NCI-H748 treated with DMSO at 0.1 percent for 48 hours (cell line): ENCODE results near the gene TXLNB.
"Not testable (repeated sequence)": the region's sequence is repeated elsewhere in the genome, so short reads cannot be mapped to it uniquely, and the experiment has no call there.

Experiments used
- DNase-seq: peaks from one replicate; lab custom pipeline; 2025; lab: John Stamatoyannopoulos, UW

The TXLNB gene

DNA sequence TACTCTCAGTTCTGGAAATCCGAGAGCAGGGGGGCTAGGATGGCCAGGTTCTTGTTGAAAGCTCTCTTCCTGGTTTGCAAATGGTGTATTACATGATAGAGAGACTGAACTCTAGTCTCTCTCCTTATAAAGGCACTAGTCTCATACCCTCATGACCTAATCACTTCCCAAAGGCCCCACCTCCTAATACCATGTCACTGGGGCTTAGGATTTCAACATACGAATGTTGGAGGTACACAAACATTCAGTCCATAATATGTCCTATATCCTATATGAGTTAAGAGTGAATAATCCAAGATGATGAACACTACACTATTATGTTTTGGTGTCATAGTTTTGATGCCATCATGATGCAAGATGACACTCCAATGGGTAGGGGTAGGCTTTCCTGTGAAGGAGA is 20.0 kb upstream of the TXLNB start:
- no peak for DNase-seq

DNA sequence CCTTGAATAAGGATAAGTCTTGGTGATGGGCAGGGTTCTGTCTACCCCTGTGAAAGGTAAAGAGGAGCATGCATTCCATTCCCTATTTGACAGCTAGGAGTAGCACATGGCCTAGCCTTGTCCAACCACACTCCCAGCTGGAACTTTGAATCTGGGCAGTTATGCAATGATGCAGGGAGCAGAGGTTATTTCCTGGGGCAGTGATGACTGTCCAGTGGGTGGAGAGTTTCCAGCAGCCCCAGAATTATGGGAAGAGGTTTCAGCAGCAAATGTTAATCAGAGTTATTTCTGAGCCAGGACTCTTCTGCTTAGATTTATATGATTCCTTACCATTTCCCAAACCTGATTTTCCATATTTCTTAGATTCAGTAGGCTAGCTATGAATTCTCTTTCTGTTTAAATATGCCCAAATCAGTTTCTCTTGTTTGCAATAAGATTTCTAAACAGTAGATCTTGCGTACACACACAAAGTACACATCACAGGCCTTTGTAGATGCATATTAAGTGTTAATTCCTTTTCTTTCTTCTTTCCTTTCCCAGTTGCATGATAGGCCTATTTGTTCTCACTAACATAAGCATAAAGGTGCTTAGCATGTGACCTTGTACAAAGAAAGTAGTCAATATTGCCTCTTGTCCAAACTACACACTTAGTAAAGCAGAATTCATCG is 17.3 kb upstream of the TXLNB start:
- DNase-seq = no peak

DNA sequence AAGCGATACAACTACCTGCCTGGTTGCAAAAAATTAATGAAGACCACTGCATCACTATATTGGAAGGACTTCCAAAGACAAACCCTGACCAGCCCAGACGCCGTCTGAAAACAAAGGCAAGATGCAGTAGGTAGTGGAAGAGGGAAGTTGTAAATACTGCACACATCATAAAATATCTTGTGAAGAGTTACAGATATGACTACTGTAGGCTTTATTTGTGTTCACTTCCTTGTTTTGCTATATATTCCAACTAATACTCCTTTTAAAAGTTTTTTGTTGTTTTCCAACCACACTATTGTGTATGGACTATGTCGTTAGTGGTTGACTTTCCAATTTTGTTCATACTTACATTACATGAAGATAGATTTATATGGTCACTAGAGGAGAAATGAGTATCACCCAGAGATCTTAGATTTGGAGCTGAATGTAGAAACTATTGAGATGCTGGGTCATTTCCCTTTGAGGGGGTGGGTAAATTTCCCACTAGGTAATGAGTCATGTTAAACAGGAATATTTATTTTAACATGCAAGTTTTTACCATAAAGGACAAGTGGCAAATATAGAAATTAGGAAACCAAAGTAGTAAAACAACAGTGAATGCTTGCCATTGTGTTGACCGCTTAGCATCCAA is 16.6 kb upstream of the TXLNB start:
- no peak for DNase-seq

DNA sequence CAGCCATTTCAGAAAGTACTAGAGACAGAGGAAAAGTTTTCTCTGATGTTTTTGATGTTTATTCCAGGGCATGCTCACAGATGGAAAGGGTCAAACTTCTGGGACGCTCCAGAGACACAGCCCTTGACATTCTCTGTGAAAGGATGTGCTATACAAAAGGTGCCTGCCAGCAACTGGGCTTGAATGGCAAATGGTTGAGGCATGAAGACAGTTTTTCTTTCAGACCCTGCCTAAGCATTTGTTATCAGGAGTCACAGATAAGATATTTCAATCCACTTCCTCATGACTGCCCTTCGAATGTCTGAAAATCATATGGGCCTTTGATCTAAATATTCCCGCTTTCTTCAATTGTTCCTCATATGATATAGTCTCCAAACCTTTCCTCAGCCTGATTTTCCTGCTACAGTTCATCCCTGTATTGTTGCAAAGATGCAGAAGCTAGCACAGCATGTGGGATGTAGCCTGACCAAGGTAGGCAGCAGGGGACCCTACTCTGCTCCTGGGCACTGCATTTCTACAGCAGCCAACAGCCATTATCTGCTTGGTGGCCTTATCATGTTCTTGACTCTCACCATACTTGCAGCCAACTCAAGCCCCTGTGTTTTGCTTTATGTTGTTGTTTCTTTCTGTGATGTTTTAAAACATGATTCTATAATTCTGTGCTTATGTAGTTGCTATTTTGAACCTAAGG is 14.6 kb upstream of the TXLNB start:
- DNase-seq = no peak

DNA sequence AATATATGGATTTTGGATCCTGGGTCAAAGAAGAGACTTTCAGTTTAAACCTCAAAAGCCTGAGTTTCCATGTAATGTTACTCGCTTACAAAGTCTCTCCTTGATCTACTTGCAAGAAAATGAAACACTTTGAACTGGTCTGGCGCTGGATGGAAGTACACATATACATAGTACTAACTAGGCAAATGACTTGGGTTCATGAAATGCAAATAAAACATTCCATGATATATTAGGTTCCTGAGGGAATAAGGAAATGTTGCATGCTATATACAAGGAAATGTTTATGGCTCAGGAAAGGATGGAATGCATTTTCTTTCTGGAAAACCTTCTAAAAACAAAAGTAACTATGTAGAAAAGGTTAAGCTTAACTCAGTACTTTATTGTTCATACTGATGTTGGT is 11.4 kb upstream of the TXLNB start:
- DNase-seq = no peak

DNA sequence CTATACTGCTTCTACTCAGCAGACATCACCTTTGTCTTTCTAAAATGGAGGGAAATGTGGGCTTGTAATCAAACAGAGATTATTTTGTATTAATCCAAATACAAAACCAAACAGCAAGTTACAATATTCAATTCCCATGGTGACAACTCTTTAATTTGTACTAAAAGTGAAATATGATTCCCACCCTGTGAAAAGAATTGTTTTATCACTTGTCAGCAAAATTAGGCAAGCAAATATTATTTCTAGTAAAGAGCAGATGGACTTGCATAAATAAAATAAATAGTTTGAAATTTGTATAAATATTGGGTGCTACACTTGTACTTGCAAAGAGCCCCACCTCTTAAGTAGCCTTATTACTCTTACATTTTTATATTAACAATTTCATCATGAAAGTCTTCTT is 6.1 kb upstream of the TXLNB start:
- DNase-seq = no peak

DNA sequence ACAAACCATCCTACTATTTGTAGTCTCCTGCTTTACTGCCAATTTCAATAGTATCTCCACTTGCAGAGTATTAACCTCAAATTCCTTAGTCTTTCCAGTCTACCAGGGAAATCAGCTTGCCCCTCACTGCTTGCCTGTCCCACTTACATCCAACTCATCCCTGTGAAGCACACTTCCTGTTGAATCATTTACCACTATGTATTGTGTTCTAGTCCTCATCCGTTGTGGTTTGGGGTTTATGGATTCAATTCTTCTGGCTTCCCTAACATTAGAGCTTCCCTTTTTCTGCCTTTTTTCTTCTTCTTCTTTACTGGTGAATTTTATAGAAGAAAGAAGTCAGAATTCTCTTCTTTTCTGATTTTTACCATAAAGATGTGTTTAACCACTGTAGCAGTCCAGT is 5.1 kb upstream of the TXLNB start:
- DNase-seq = no peak

DNA sequence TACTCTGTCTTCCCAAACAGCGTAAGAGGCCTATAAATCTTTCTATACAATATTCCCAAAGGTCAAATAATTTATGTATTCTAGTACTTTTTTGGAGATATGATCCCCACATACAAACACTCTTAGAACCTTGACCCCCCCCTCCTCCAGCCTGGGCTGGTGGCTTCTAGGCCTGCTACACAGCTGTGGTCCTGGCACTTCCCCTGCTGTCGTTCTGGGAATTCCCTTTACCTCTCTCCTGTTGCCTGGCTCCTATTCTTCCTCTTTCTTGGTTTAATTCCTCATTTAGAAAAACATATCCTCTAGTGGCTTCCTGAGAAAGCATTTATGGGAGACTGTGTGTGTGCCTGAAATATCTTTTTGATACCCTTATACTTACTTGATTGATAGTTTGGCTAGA is 4.1 kb upstream of the TXLNB start:
- no peak for DNase-seq

DNA sequence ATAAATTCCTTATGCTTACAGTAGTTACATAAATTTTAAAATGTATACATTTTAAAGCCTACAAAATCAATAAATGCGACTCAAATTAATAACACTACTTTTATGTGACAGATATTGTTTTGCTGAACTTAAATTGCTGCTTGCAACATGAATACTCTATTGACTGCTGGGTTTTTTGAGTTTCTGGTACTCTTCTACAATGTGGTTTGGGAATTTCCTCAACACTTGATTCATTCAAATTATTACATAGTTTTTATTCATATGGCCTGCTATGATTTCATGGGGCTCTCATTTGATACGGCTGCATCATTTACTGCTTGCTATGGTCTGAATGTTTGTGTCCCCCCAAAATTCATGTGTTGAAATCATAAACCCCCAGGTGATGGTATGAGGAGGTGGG is 2.3 kb upstream of the TXLNB start:
- DNase-seq = no peak

DNA sequence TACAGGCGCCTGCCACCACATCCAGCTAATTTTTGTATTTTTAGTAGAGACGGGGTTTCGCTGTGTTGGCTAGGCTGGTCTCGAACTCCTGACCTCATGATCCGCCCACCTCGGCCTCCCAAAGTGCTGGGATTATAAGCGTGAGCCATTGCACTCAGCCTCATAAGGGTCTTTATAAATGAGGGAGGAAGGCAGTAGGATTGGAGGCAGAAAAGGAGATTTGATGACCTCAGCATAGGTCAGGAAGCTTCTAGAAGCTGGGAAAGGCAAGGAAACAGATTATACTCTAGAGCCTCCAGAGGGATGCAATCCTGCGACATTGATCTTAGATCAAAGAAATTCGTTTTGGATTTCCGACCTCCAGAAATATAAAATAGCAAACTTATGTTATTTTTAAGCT is 1.4 kb upstream of the TXLNB start:
- DNase-seq = not testable (repeated sequence)

DNA sequence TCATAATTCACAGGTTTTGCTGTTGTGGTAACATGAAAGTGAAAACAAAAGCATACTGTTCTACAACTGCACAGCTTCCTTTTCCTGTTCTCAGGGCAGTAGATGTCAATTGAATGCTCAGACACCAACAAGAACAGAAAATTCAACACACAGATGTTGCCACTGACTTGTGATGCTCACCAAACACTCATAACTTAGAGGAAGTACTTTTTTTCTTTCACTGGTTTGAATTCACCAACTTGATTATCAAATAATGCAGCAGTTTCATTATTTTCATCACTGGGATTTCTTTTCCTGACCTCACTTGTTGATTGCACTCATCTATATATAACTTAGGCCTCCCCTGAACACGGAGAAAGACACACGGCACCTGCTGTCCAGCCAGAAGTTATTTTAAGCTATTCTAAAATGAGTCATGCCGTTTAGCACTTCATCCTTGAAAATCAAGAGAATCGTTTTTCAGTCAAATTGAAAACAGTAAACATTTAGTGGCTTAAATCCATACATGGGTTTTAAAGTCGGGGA is 949 bp downstream of the TXLNB start:
- no peak for DNase-seq

DNA sequence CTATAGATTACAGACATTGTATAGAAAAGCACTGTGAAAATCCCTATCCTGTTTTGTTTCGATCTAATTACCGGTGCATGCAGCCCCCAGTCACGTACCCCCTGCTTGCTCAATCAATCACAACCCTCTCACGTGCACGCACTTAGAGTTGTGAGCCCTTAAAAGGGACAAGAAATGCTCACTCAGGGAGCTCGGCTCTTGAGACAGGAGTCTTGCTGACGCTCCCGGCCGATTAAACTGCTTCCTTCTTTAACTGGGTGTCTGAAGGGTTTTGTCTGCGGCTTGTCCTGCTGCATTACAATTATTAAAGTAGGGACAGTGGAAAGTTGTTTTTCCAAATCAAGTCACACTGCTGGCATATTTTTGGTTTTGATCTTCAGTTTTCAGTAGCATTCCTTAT is 2.6 kb downstream of the TXLNB start:
- DNase-seq = no peak

DNA sequence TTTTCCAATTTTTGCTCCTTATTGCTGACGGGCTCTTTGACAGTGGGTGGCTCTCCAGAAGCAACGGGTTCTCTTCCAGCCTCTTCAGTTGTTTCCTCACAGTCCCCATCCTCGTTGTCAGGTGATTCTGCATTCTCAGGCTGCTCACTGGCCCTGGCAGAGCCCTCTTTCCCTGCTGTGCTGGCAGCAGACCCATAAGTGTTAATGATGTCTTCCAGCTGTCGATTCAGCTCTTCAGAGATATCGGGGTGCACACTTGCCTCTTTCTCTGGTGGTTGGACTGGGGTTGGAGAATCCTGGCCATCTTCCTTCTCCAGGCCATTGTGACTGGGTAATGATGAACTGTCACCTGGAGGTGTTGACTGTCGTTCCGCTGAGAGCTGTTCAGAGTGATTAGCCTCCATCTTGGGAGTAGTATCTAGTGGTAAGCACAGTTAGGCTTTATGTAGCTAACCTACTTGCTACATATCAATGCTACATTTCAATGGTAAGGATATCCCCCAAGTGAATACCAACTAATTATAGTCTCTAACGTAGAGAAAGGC is 3.2 kb downstream of the TXLNB start:
- DNase-seq = no peak

DNA sequence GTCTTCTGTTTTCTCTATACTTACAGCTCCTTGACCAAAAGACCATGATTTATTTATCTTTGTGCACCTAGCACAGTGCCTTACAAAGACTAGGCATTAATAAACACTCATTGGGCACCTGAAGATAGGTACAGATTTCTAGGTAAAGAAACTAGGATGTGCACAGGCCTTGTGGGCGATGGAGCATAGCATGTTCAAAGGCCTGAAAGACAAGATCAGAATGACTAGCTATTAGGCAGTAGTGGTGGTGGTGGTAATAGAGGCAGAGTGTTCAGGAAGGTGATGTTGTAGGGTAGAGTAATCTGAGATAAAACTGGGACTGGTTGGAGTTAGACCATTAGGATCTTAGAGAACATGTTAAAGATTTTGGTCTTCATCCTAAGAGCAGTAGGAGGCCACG is 3.9 kb downstream of the TXLNB start:
- no peak for DNase-seq

DNA sequence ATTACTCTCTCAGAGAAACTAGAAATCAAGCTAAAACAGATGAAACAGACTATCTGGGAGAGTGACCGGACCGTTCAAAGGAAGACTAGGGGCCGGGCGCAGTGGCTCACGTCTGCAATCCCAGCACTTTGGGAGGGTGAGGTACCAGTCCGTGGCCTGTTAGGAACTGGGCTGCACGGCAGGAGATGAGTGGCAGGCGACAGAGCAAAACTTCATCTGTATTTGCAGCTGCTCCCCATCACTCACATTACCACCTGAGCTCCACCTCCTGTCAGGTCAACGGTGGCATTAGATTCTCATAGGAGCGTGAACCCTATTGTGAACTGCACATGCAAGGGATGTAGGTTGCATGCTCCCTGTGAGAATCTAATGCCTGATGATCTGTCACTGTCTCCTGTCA is 5.4 kb downstream of the TXLNB start:
- DNase-seq = not testable (repeated sequence)

DNA sequence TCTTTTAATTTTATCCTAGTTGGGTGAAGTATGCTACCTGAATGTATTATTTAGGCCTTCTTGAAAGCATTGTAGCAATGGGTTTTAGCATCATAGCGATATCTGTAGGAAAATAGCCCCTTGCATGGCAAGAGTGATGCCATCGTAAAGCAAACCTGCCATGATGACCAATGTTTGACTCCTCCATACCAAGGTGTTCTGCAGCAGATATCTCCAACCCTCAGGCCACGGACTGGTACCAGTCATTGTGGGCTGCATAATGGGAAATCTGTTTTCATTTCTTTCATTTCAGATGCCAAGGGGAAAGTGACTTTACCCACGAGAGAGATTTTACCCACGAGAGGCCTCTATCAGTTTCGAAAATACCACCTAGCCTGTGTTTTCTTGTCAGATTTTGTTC is 6.2 kb downstream of the TXLNB start:
- DNase-seq = no peak

DNA sequence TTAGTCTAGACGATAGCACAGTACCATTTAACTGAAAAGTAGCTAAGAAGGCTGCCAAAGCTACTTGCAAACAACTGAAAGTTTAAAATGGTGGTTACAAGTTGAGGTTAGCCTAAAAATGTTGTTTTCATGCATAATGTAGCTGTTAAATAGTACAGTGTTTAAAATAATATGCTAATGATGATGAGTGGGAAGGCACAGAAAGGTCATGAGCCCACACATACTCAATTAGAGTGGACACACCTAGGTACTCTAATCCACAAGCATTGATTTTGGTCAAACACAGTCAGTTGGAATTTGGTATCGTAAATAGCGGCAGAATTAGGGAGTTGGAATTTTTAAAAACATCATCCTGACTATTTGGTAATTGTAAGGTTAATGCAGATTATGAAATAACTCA is 7.0 kb downstream of the TXLNB start:
- DNase-seq = no peak

DNA sequence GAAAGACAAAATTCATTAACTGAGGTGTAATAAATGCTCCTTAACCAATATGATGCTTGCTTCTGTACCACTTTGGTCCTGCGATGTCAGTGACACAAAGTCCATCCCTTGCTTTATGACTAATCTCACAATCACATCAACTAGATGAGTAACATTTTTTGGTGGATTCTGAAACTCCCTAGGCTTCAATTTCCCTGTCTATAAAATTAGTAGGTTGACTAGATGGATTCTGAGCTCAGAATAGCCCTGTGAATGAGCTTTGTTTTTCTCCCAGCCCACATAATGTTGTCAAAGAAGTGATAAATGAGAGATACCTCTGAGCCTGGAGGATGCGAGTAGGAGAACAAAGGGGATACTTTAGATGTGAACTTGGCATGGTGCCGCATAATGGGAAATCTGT is 9.1 kb downstream of the TXLNB start:
- no peak for DNase-seq

DNA sequence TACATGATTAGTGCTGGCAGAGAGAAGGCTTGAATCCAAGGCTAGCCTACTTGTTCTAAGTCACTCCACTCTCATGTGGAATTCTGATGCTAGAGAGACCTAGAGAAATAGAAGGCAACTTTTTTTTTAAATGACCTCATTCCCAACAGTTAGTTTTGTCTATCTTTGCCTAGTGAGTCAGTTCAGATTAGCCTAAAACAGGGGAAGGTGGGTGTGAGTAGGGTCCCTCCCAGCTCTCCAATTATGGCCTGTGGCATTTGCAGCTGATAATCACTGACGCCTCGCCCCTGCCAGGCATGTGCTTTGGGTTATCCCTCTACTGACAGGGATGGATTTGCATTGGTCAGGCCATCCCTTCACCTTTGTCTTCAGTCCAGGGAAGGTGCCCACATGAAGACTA is 13.6 kb downstream of the TXLNB start:
- no peak for DNase-seq

DNA sequence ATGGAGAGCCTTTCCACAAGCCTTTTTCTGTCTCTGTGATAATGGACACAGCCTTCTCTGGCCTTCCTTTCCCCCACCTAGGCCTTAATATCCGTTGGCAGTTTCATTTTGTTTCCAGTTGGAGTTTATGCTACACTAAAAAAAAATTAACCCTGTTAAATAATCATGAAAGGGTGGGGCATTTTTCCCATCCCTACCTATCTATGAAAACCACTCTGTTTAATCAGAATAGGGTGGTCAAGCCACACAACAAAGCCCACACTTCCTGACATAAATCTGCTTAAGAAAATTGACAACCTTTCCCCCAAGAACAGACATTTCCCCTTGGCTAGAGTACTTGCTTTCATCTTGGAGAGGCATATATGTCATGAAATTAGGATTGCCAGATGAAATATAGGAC is 14.2 kb downstream of the TXLNB start:
- no peak for DNase-seq

DNA sequence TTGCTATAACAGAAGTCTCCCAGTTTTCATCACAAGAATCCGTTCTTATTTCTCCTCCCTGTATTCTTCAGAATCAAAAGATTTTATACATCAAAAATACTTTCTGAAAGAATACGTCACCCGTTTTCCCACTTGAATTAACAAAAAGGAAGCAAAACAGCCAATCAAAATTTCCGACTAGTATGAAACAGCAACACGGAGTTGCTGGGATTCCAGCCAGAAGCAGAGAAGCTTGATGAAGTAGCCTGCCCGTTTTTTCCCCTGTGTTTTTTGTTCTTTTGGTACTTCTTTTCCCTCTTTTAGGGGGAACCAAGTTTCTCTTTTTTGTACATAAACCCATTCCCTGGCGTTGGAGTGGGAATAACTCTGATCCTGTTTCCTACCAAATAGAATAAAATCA is 14.6 kb downstream of the TXLNB start:
- no peak for DNase-seq

DNA sequence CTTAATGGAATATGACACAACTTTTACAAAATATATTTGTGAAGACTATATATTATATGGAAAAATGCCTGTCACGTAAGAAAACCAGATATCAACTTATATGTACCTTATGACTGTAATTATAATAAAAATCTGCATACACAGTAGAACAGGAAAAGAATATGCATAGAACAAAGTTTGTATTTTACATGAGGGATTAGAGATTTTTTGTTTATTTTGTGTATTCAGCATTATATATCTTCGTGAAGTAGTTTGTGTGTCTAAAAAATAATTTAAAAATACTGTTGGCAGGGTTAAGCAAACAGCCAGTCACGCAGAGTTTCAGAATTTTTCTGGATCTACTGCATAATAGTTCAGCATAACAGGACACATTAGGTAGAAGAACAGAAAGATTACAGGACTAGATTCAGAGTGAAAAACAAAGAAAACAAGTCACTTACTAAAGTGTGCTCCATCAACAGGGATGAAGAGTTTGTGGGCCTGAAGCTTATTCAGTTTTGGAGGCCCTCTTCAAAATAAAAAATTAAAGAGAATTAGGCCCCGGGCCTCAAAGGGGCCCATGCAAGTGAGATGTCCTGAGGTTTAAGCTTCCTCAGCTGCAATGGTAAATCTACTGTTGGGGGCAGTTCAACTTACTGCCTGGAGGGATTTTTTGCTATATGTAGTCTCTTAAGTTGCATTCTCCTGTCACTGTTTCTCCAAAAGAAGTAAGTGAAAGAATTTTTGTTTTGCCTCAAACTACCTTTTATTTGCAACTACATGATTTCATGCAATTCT is 16.3 kb downstream of the TXLNB start:
- no peak for DNase-seq
